K562 (cell line): ENCODE results near the gene ARHGAP26. TPM values are rescaled to one million over a fixed set of nuclear protein-coding genes. Genes with fewer than 3 reads are reported as not detected.

Experiments
- ATAC-seq: fragments of 200-7000 bp; cut with Tn5 transposase; 3 replicates; pipeline ENCODE4 v1.9.1; 2020; ENCODE audit warnings: moderate library complexity
- BruUV-seq: library from RNA; stranded (reverse); fragments of 400-500 nt; replicated peaks from 2 replicates; lab custom pipeline; 2021; lab: Mats Ljungman, UMichigan
- CTCF ChIA-PET: fragments of 300-600 bp; formaldehyde crosslinking; extraction: SDS; loops from one replicate; lab custom pipeline; 2021; ENCODE audit warnings: low intra/inter-chr PET ratio; lab: Yijun Ruan, JAX
- POLR2A ChIA-PET: fragments of 300-600, 350-650 bp; sonication (Branson Sonifier 250); formaldehyde crosslinking; extraction: SDS; loops from one replicate; lab custom pipeline; 2021; ENCODE audit warnings: antibody characterized with exemption, inconsistent platforms; lab: Yijun Ruan, JAX
- DNase-seq, 4 experiments: peaks; one replicate each; pipeline versions ENCODE4 v3.0.0 to v3.0.0-alpha.2; 2011 to 2018; ENCODE audit warnings: low spot score in 3 of 4, mixed read lengths in 3 of 4; ENCODE audit errors: extremely low read depth in 1 of 4
- FAIRE-seq: peaks from 2 replicates; lab custom pipeline; 2011; peaks lifted over from hg19 to GRCh38; lab: Jason Lieb, UNC
- H2AFZ ChIP-seq: 2 replicates; pipeline ENCODE4 v1.6.0; 2011; ENCODE audit warnings: low read depth, low read length, control low read depth, inconsistent platforms
- H3K27ac ChIP-seq: fragments of 200-600 bp; 3 replicates; pipeline ENCODE4 v1.8.0; 2011; ENCODE audit warnings: low read depth, mild to moderate bottlenecking, control low read depth, inconsistent platforms, low read length, moderate library complexity, mixed read lengths; ENCODE audit errors: extremely low read depth
- H3K27me3 ChIP-seq, 2 experiments: fragments of 300-600 bp in 1 of 2; 2 replicates in 1 of 2; 3 replicates in 1 of 2; pipeline versions ENCODE4 v1.6.0 to v1.8.0; 2011; ENCODE audit warnings: inconsistent platforms in 2 of 2, low read length in 2 of 2, mild to moderate bottlenecking in 1 of 2, mixed read lengths in 1 of 2, moderate library complexity in 1 of 2; ENCODE audit not compliant: control insufficient read depth in 2 of 2, insufficient read depth in 2 of 2
- H3K36me3 ChIP-seq: fragments of 300-600 bp; 3 replicates; pipeline ENCODE4 v1.8.0; 2011; ENCODE audit warnings: mild to moderate bottlenecking, low read length, inconsistent platforms; ENCODE audit not compliant: control insufficient read depth, insufficient read depth
- H3K4me1 ChIP-seq, 2 experiments: fragments of 200-600 bp in 1 of 2; replicated peaks in 1 of 2; 2 replicates in 1 of 2; 3 replicates in 1 of 2; pipeline versions ENCODE4 v1.5.1 to v1.8.0; 2011; ENCODE audit warnings: inconsistent platforms in 2 of 2, low read length in 2 of 2, mild to moderate bottlenecking in 1 of 2, mixed read lengths in 1 of 2, moderate library complexity in 1 of 2; ENCODE audit not compliant: control insufficient read depth in 2 of 2, insufficient read depth in 2 of 2
- H3K4me2 ChIP-seq: 2 replicates; pipeline ENCODE4 v1.6.1; 2011; ENCODE audit warnings: low read length, control low read depth, inconsistent platforms, mixed read lengths; ENCODE audit not compliant: insufficient read depth
- H3K4me3 ChIP-seq: fragments of 200-600 bp; sonication (generic), shearing (Covaris generic); 2 replicates; pipeline ENCODE4 v1.5.1; 2016; ENCODE audit warnings: control low read depth, inconsistent platforms
- H3K79me2 ChIP-seq: fragments of 200-600 bp; 3 replicates; pipeline ENCODE4 v1.8.0; 2011; ENCODE audit warnings: low read length, inconsistent platforms; ENCODE audit not compliant: control insufficient read depth, insufficient read depth
- H3K9ac ChIP-seq, 2 experiments: 2 replicates each; pipeline versions ENCODE4 v1.6.0 to v1.6.1; 2011; ENCODE audit warnings: low read depth in 2 of 2, low read length in 2 of 2, control low read depth in 1 of 2, inconsistent platforms in 1 of 2, mild to moderate bottlenecking in 1 of 2, mixed read lengths in 1 of 2; ENCODE audit not compliant: insufficient read depth in 1 of 2
- H3K9me1 ChIP-seq: one replicate; pipeline ENCODE4 v1.6.0; 2011; ENCODE audit warnings: inconsistent platforms, mild to moderate bottlenecking, low read length, moderate library complexity; ENCODE audit not compliant: control insufficient read depth, insufficient read depth
- H3K9me3 ChIP-seq: replicated peaks from 2 replicates; pipeline ENCODE4 v1.5.1; 2011; ENCODE audit warnings: low read depth, low read length, inconsistent platforms; ENCODE audit not compliant: control insufficient read depth, insufficient read depth
- H4K20me1 ChIP-seq: replicated peaks from 2 replicates; pipeline ENCODE4 v1.6.1; 2011; ENCODE audit warnings: low read length, inconsistent platforms, mixed read lengths; ENCODE audit not compliant: control insufficient read depth, insufficient read depth
- BACH1 ChIP-seq: fragments of 200-800 bp; sonication (Bioruptor generic); IDR thresholded peaks from 2 replicates; pipeline ENCODE4 v1.6.1; 2016; ENCODE audit warnings: missing genetic modification characterization, missing compliant biosample characterization
- CHD1 ChIP-seq: fragments of 200-600 bp; sonication (generic); IDR thresholded peaks from one replicate; pipeline ENCODE4 v1.6.1; 2012; ENCODE audit warnings: mild to moderate bottlenecking, moderate library complexity, low read length, inconsistent platforms
- CHD4 ChIP-seq: fragments of 200-600 bp; sonication (generic); IDR thresholded peaks from 3 replicates; pipeline ENCODE4 v1.6.1; 2012; ENCODE audit warnings: low read depth, mild to moderate bottlenecking, mixed read lengths, low read length, inconsistent platforms; ENCODE audit not compliant: insufficient read depth, insufficient replicate concordance, poor library complexity, severe bottlenecking
- CXXC5 ChIP-seq: fragments of 250-450 bp; sonication (Bioruptor Pico); IDR thresholded peaks from 2 replicates; pipeline ENCODE4 v1.8.0; 2022; ENCODE audit warnings: inconsistent platforms, mild to moderate bottlenecking, moderate library complexity
- HCFC1 ChIP-seq: IDR thresholded peaks from 2 replicates; pipeline ENCODE4 v1.6.1; 2012; ENCODE audit warnings: low read depth, low read length, improper control_type of control experiment
- MEF2D ChIP-seq: conservative IDR thresholded peaks from 2 replicates; pipeline ENCODE4 v1.6.1; 2016; ENCODE audit warnings: low read depth, missing genetic modification characterization, missing compliant biosample characterization
- MTA3 ChIP-seq: fragments of 450-650 bp; formaldehyde crosslinking; IDR thresholded peaks from 2 replicates; pipeline ENCODE4 v1.6.1; 2017; ENCODE audit warnings: mild to moderate bottlenecking, borderline replicate concordance
- PRPF4 ChIP-seq: fragments of 200-400 bp; formaldehyde crosslinking; IDR thresholded peaks from one replicate; pipeline ENCODE4 v1.6.1; 2017; ENCODE audit warnings: low read length, low read depth, mild to moderate bottlenecking; ENCODE audit not compliant: insufficient read depth, poor library complexity, severe bottlenecking
- RFX7 ChIP-seq: fragments of 250-450 bp; sonication (Bioruptor Pico); IDR thresholded peaks from 2 replicates; pipeline ENCODE4 v1.5.1; 2021; ENCODE audit warnings: mild to moderate bottlenecking
- RUNX1 ChIP-seq: sonication (generic); IDR thresholded peaks from 2 replicates; pipeline ENCODE4 v1.6.1; 2016; ENCODE audit warnings: antibody characterized with exemption, low read depth
- TAF1 ChIP-seq: IDR thresholded peaks from 2 replicates; pipeline ENCODE4 v1.6.1; 2011; ENCODE audit warnings: mild to moderate bottlenecking, low read length, moderate library complexity; ENCODE audit not compliant: insufficient read depth, control insufficient read depth, severe bottlenecking; ENCODE audit errors: extremely low read depth
- ZBTB34 ChIP-seq: fragments of 250-450 bp; sonication (Bioruptor Pico); IDR thresholded peaks from 2 replicates; pipeline ENCODE4 v1.8.0; 2021; ENCODE audit warnings: mild to moderate bottlenecking, moderate library complexity
- ZNF184 ChIP-seq: sonication (generic); formaldehyde crosslinking; IDR thresholded peaks from 2 replicates; pipeline ENCODE4 v1.5.0; 2020; ENCODE audit warnings: missing genetic modification reagents
- in situ Hi-C: fragments of 300-500 bp; cut with MboI; formaldehyde crosslinking; loops from 4 replicates; pipeline ENCODE4 v1.15.0; 2018; ENCODE audit warnings: inconsistent platforms, mixed read lengths
- intact Hi-C: fragments of 100-400 bp; cut with micrococcal nuclease; formaldehyde crosslinking; loops from 2 replicates; pipeline ENCODE4 v1.14.2; 2022
- polyA plus RNA-seq, 8 experiments: library from polyadenylated mRNA; depleted of rRNA in 4 of 8; stranded (reverse) in 5 of 8; unstranded in 3 of 8; fragments of >200 nt; fragmentation: Nextera tagmentation in 2 of 8; fragmentation: Illumina TruSeq in 1 of 8; extraction: Ambion mirVana in 2 of 8; extraction: Trizol in 1 of 8; gene quantifications; 2 replicates each; pipeline versions ENCODE4 v1.2.1 to v1.2.3, GENCODE V29; 2011 to 2014; ENCODE audit warnings: inconsistent platforms in 1 of 8, missing spikeins in 1 of 8
- total RNA-seq, 7 experiments: library from RNA; depleted of rRNA in 6 of 7; stranded (reverse); fragments of >200 nt in 6 of 7; fragmentation: Illumina TruSeq in 2 of 7; extraction: Trizol in 2 of 7; gene quantifications; 2 replicates each; pipeline versions ENCODE4 v1.2.1 to v1.2.3, GENCODE V29; 2011 to 2021; ENCODE audit warnings: low replicate concordance in 1 of 7
- TF ChIP-seq, protein P1 (sequence below): sonication (generic); formaldehyde crosslinking; IDR thresholded peaks from 2 replicates; pipeline ENCODE4 v1.8.1; 2022; ENCODE audit warnings: missing genetic modification reagents
- TF ChIP-seq, protein P2 (sequence below): fragments of 250-450 bp; sonication (Bioruptor Pico); IDR thresholded peaks from 2 replicates; pipeline ENCODE4 v1.5.0; 2021; ENCODE audit warnings: mild to moderate bottlenecking, moderate library complexity

Gene ARHGAP26
- total and polyA plus RNA-seq, 9 of the 15 experiments (the other 6 are each of a cell fraction or from before 2014, with no cell fraction given) = 0.13 to 1.1 (median 0.55) TPM

DNA sequence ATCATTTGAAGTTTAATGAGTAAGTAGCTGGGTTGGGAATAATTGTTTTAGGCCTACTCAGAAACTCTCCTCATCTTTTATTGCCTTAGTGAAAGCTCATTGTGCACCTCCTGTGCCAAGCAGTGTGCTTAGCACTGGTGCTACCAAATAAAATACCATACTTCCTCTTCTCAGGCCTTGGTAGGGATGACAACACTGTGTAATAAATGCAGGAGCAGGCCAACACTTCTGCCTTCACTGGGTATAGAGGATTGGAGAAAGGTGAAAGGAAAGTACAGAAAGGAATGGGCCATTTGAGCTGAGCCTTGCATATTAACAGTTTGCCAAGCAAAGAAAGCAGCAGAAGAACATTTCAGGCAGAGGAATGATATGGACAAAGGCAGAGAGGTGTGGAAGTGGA is 347.6 kb downstream of the ARHGAP26 start:
- intact Hi-C loops = no loop called here
- CTCF ChIA-PET = no interaction called here
- no peak for DNase-seq
- Histone ChIP-seq H2AFZ (no peak overlapping the region), H4K20me1 (no peaks in the 10 kb centered on the region), H3K36me3 (no peaks in the 10 kb centered on the region), H3K4me3 (no peak overlapping the region), H3K4me1 (no peaks in the 10 kb centered on the region), H3K4me2 (no peak overlapping the region), H3K79me2 (no peaks in the 10 kb centered on the region), H3K27me3 (no peaks in the 10 kb centered on the region), H3K9me3 (no peaks in the 10 kb centered on the region), H3K9me1 (no peaks in the 10 kb centered on the region), H3K9ac (no peak overlapping the region), H3K27ac (no peak overlapping the region)
- in situ Hi-C loops = no loop called here
- no peak for ATAC-seq
- TF ChIP-seq MEF2D (tag) = no peak
- no peak for TF ChIP-seq ZNF184
- TF ChIP-seq BACH1 (tag) = no peak
- no peak for TF ChIP-seq CHD4
- TF ChIP-seq TAF1 = no peak
- no peak for TF ChIP-seq HCFC1
- TF ChIP-seq ZBTB34 (CRISPR knock-in tag) = no peak
- TF ChIP-seq CHD1 = no peak
- TF ChIP-seq CXXC5 (CRISPR knock-in tag) = no peak
- TF ChIP-seq, protein P1, sequence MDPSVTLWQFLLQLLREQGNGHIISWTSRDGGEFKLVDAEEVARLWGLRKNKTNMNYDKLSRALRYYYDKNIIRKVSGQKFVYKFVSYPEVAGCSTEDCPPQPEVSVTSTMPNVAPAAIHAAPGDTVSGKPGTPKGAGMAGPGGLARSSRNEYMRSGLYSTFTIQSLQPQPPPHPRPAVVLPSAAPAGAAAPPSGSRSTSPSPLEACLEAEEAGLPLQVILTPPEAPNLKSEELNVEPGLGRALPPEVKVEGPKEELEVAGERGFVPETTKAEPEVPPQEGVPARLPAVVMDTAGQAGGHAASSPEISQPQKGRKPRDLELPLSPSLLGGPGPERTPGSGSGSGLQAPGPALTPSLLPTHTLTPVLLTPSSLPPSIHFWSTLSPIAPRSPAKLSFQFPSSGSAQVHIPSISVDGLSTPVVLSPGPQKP (CRISPR knock-in tag) = no peak
- no peak for TF ChIP-seq PRPF4
- TF ChIP-seq, protein P2, sequence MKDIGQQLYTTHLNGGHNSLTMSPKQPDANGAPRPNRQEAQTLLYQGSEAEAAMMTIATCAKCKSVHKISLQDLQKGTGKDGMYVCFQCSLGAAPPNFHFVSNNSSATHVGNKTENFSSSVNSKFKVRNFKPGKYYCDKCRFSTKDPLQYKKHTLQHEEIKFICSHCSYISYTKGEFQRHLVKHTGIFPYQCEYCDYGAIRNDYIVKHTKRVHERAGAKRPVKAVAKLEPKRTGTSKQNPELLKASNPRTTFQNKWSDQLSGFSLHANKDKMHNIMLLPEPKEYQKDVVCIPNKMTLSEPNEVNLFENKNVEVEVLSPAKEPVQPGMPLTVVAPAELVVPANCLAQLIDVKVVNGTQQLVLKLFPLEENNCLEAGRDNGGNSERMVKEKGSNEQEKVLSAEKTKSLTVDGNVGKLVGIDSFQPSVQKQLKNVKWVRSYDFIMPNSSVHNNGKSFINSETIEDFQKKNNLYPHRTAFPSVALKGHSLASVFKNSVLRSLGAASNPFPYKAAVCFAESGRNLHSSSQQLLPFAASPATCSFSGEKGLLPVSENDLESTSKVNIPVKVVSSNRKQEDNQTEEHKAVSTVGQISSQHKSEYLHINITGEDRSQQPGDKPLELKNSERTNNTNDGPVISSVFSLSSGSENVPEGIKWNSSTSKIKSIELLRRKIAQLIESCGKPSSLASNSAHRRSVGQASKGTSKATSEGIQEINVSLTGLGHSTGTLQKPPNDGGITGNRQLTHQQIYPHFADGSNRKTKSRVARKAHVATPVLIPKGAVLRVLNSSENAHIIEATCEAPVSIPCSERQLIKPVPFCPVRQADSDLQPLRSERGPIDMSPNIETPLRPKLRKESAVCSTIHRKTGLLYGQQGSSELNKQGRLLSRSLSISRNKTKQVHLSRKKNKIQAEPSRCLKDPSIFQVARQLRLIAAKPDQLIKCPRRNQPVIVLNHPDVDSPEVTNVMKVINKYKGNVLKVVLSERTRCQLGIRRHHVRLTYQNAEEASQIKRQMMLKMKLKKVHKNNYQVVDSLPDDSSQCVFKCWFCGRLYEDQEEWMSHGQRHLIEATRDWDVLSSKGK (CRISPR knock-in tag) = no peak
- no peak for TF ChIP-seq MTA3
- no peak for TF ChIP-seq RFX7 (CRISPR knock-in tag)
- no peak for TF ChIP-seq RUNX1
- no peak for FAIRE-seq
- no TSS peak for BruUV-seq
- POLR2A ChIA-PET = interaction anchor here (0.6 to 1.5 kb wide), 4 partner anchors 9 to 714 kb away, joined by 3 to 6 read pairs (median 4); no protein-coding TSS in a partner anchor
